H1 (cell line): ENCODE results near the gene PIK3R3. TPM values are rescaled to one million over a fixed set of nuclear protein-coding genes. Genes with fewer than 3 reads are reported as not detected.
A peak's percentile ranks its signal among the peaks of the same experiment; 100 is the strongest.

Source experiments
- CTCF ChIA-PET: fragments of 300-600 bp; sonication (Branson Sonifier 250); formaldehyde crosslinking; loops from one replicate; lab custom pipeline; 2021; ENCODE audit not compliant: partially characterized antibody; lab: Charles Lee
- POLR2A ChIA-PET: fragments of 300-600 bp; sonication (Branson Sonifier 250); formaldehyde crosslinking; loops from one replicate; lab custom pipeline; 2021; ENCODE audit warnings: inconsistent platforms; ENCODE audit not compliant: partially characterized antibody; lab: Charles Lee
- DNase-seq, 2 experiments: peaks; one replicate each; pipeline versions ENCODE4 v3.0.0 to v3.0.0-alpha.2; 2010 to 2022; ENCODE audit warnings: low spot score in 2 of 2, low read depth in 1 of 2, mixed read lengths in 1 of 2
- FAIRE-seq: peaks from 2 replicates; lab custom pipeline; 2011; peaks lifted over from hg19 to GRCh38; lab: Jason Lieb, UNC
- H2AFZ ChIP-seq: 2 replicates; pipeline ENCODE4 v1.8.1; 2012; ENCODE audit warnings: low read length, inconsistent platforms
- H2AK5ac ChIP-seq: 2 replicates; pipeline ENCODE4 v1.6.1; 2013; ENCODE audit warnings: low read depth, low read length
- H2BK120ac ChIP-seq: replicated peaks from 2 replicates; pipeline ENCODE3; 2013; ENCODE audit warnings: low read depth, low read length, inconsistent platforms
- H2BK12ac ChIP-seq: 2 replicates; pipeline ENCODE4 v1.6.1; 2013; ENCODE audit warnings: low read depth, low read length
- H2BK15ac ChIP-seq: 2 replicates; pipeline ENCODE4 v1.6.1; 2013; ENCODE audit warnings: low read length
- H2BK20ac ChIP-seq: 2 replicates; pipeline ENCODE4 v1.6.1; 2013; ENCODE audit warnings: low read length
- H2BK5ac ChIP-seq: 2 replicates; pipeline ENCODE4 v1.6.1; 2013; ENCODE audit warnings: low read depth, low read length
- H3K14ac ChIP-seq: 2 replicates; pipeline ENCODE4 v1.6.1; 2013; ENCODE audit warnings: inconsistent platforms; ENCODE audit not compliant: insufficient read length
- H3K18ac ChIP-seq: 2 replicates; pipeline ENCODE4 v1.6.1; 2013; ENCODE audit warnings: low read length; ENCODE audit errors: extremely low read depth
- H3K23ac ChIP-seq: 2 replicates; pipeline ENCODE4 v1.6.1; 2013; ENCODE audit warnings: inconsistent platforms; ENCODE audit not compliant: insufficient read length
- H3K23me2 ChIP-seq: 2 replicates; pipeline ENCODE4 v1.6.1; 2013; ENCODE audit warnings: low read depth, low read length
- H3K27ac ChIP-seq: 2 replicates; pipeline ENCODE4 v1.6.1; 2011; ENCODE audit warnings: low read depth, low read length, inconsistent platforms
- H3K27me3 ChIP-seq, 4 experiments: replicated peaks in 1 of 4; 1 replicate in 1 of 4; 2 replicates in 3 of 4; pipeline versions ENCODE4 v1.6.1 to v1.8.1; 2011 to 2013; ENCODE audit warnings: low read length in 3 of 4, mild to moderate bottlenecking in 3 of 4, inconsistent platforms in 2 of 4, mixed read lengths in 2 of 4, moderate library complexity in 1 of 4; ENCODE audit not compliant: control insufficient read depth in 3 of 4, insufficient read depth in 3 of 4; ENCODE audit errors: extremely low read depth in 1 of 4
- H3K36me3 ChIP-seq, 4 experiments: 2 replicates each; pipeline versions ENCODE4 v1.6.1 to v1.8.1; 2011 to 2013; ENCODE audit warnings: mild to moderate bottlenecking in 4 of 4, low read length in 3 of 4, moderate library complexity in 2 of 4, control low read depth in 1 of 4, inconsistent platforms in 1 of 4; ENCODE audit not compliant: insufficient read depth in 4 of 4, control insufficient read depth in 2 of 4
- H3K4ac ChIP-seq: replicated peaks from 2 replicates; pipeline ENCODE3; 2013; ENCODE audit warnings: low read length, low read depth, mixed read lengths, inconsistent platforms; ENCODE audit not compliant: insufficient read length
- H3K4me1 ChIP-seq, 4 experiments: replicated peaks in 1 of 4; 1 replicate in 1 of 4; 2 replicates in 3 of 4; pipeline versions ENCODE4 v1.6.1 to v1.8.1; 2011 to 2013; ENCODE audit warnings: low read length in 3 of 4, inconsistent platforms in 2 of 4, mixed read lengths in 1 of 4; ENCODE audit not compliant: insufficient read depth in 4 of 4, control insufficient read depth in 3 of 4
- H3K4me2 ChIP-seq, 2 experiments: 2 replicates each; pipeline versions ENCODE4 v1.6.1 to v1.8.1; 2011 to 2013; ENCODE audit warnings: low read depth in 2 of 2, low read length in 2 of 2, control low read depth in 1 of 2, inconsistent platforms in 1 of 2, mild to moderate bottlenecking in 1 of 2; ENCODE audit not compliant: insufficient read depth in 1 of 2
- H3K4me3 ChIP-seq, 4 experiments: fragments of 200-600, 300-600 bp in 1 of 4; sonication (generic), shearing (Covaris generic), sonication (Bioruptor Twin) in 1 of 4; 2 replicates each; pipeline versions ENCODE4 v1.5.1 to v1.8.1; 2011 to 2016; ENCODE audit warnings: low read length in 4 of 4, low read depth in 3 of 4, control low read depth in 2 of 4, inconsistent platforms in 2 of 4, mild to moderate bottlenecking in 2 of 4, mixed read lengths in 1 of 4, moderate library complexity in 1 of 4; ENCODE audit not compliant: insufficient read depth in 2 of 4; ENCODE audit errors: extremely low read depth in 1 of 4
- H3K56ac ChIP-seq: replicated peaks from 2 replicates; pipeline ENCODE3; 2013; ENCODE audit warnings: low read depth, mild to moderate bottlenecking, mixed read lengths, low read length, inconsistent platforms; ENCODE audit not compliant: insufficient read length
- H3K79me1 ChIP-seq: 2 replicates; pipeline ENCODE4 v1.6.1; 2013; ENCODE audit warnings: low read depth, low read length, control low read depth
- H3K79me2 ChIP-seq, 2 experiments: 2 replicates each; pipeline versions ENCODE4 v1.6.1 to v1.8.1; 2012 to 2013; ENCODE audit warnings: low read length in 2 of 2, mild to moderate bottlenecking in 2 of 2, inconsistent platforms in 1 of 2; ENCODE audit not compliant: insufficient read depth in 2 of 2, control insufficient read depth in 1 of 2
- H3K9ac ChIP-seq, 4 experiments: replicated peaks in 1 of 4; 1 replicate in 1 of 4; 2 replicates in 3 of 4; pipeline versions ENCODE4 v1.6.1 to v1.8.1; 2011 to 2013; ENCODE audit warnings: low read depth in 3 of 4, low read length in 3 of 4, control low read depth in 2 of 4, mild to moderate bottlenecking in 2 of 4, moderate library complexity in 2 of 4, inconsistent platforms in 1 of 4; ENCODE audit errors: extremely low read depth in 1 of 4
- H3K9me3 ChIP-seq, 2 experiments: 2 replicates each; pipeline versions ENCODE4 v1.6.1 to v1.8.1; 2012 to 2013; ENCODE audit warnings: mild to moderate bottlenecking in 2 of 2, moderate library complexity in 2 of 2, control low read depth in 1 of 2, inconsistent platforms in 1 of 2, low read depth in 1 of 2, low read length in 1 of 2, mixed read lengths in 1 of 2; ENCODE audit not compliant: insufficient read depth in 2 of 2
- H4K20me1 ChIP-seq, 2 experiments: replicated peaks in 1 of 2; 2 replicates each; pipeline versions ENCODE3 to v1.8.1; 2011 to 2013; ENCODE audit warnings: inconsistent platforms in 2 of 2, low read length in 2 of 2, mild to moderate bottlenecking in 1 of 2; ENCODE audit not compliant: insufficient read depth in 2 of 2, control insufficient read depth in 1 of 2
- H4K5ac ChIP-seq: 2 replicates; pipeline ENCODE4 v1.6.1; 2013; ENCODE audit warnings: low read length, low read depth, mixed read lengths, inconsistent platforms; ENCODE audit not compliant: insufficient read length
- H4K8ac ChIP-seq: 2 replicates; pipeline ENCODE4 v1.8.0; 2013; ENCODE audit warnings: mild to moderate bottlenecking, moderate library complexity, low read length, inconsistent platforms; ENCODE audit not compliant: insufficient read depth; ENCODE audit errors: extremely low read depth
- H4K91ac ChIP-seq: replicated peaks from 2 replicates; pipeline ENCODE3; 2013; ENCODE audit warnings: low read length, mixed read lengths, inconsistent platforms; ENCODE audit not compliant: insufficient read length
- MAX ChIP-seq: IDR thresholded peaks from 2 replicates; pipeline ENCODE4 v1.6.1; 2012; ENCODE audit warnings: inconsistent platforms
- YY1 ChIP-seq: IDR thresholded peaks from 2 replicates; pipeline ENCODE4 v1.6.1; 2011; ENCODE audit warnings: low read depth, mild to moderate bottlenecking, low read length
- WGBS, 2 experiments: shearing (Covaris generic) in 1 of 2; methylation state at CpG; one replicate each; pipeline versions ENCODE4 v1.1.6 to v1.1.7; 2013 to 2015; ENCODE audit warnings: low lambda C conversion rate in 2 of 2, mixed read lengths in 2 of 2, inconsistent platforms in 1 of 2, low coverage in 1 of 2, missing lambda C conversion rate in 1 of 2; ENCODE audit not compliant: insufficient replicate concordance in 2 of 2, insufficient coverage in 1 of 2, insufficient read length in 1 of 2; ENCODE audit errors: extremely low coverage in 1 of 2, missing lambda C conversion rate in 1 of 2; 5-methylcytosine and 5-hydroxymethylcytosine counted together
- polyA plus RNA-seq, 7 experiments: library from polyadenylated mRNA; depleted of rRNA in 3 of 7; stranded (reverse) in 5 of 7; unstranded in 2 of 7; fragments of >200 nt in 5 of 7; fragments of 200-250 nt in 2 of 7; gene quantifications; 1 replicate in 5 of 7; 2 replicates in 1 of 7; 4 replicates in 1 of 7; pipeline versions ENCODE4 v1.2.1 to v1.2.3, GENCODE V29; 2011 to 2013; ENCODE audit warnings: missing spikeins in 2 of 7, mixed read lengths in 2 of 7
- total RNA-seq: library from RNA; stranded (reverse); fragmentation: NEBNext Ultra II Directional; extraction: Animal tissue kit (Norgen Biotek cat#: 25700); gene quantifications from 2 replicates; pipeline ENCODE4 v1.2.1, GENCODE V29; 2021

PIK3R3 gene
- total and polyA plus RNA-seq, 2 of the 8 experiments (the other 6 are each of a cell fraction or from before 2014, with no cell fraction given): 5.3 to 13.6 TPM

- Histone ChIP-seq H3K79me1 (no peaks in the 10 kb centered on the region; the same call in 1 of the 2 replicates), H3K14ac (no peak overlapping the region), H3K36me3 (no peaks in the 10 kb centered on the region), H3K4ac (no peak overlapping the region), H3K23ac (no peak overlapping the region), H2BK120ac (no peak overlapping the region), H3K79me2 (no peaks in the 10 kb centered on the region), H4K8ac (no peak overlapping the region), H4K91ac (no peak overlapping the region), H3K4me2 (peak overlapping the region in 1 of 2 experiments; percentile 31; a peak in 1 of 4 replicates), H2BK15ac (no peak overlapping the region), H3K27ac (no peak overlapping the region), H2BK20ac (no peak overlapping the region), H3K4me3 (no peak overlapping the region), H3K9me3 (no peaks in the 10 kb centered on the region), H3K4me1 (peaks cover 0 to 3% (median 1%) of the 10 kb centered on the region in 4 experiments; a peak in 4 of 7 replicates), H2BK5ac (no peak overlapping the region), H3K9ac (no peak overlapping the region), H3K23me2 (no peaks in the 10 kb centered on the region), H3K18ac (no peak overlapping the region), H4K20me1 (peaks cover 1 to 3% of the 10 kb centered on the region in 2 experiments), H3K27me3 (no peaks in the 10 kb centered on the region), H2BK12ac (no peak overlapping the region), H3K56ac (no peak overlapping the region), H4K5ac (no peak overlapping the region), H2AFZ (no peak overlapping the region), H2AK5ac (no peak overlapping the region)
- POLR2A ChIA-PET: interaction anchor here (1.0 kb wide), 1 partner anchor 17 kb away, joined by 4 read pairs; the partner anchor contains the start of gene PIK3R3
- CTCF ChIA-PET: interaction anchor here (1.0 to 1.1 kb wide), 2 partner anchors 25 to 77 kb away, joined by 3 to 4 read pairs; no protein-coding TSS in a partner anchor
- 86% methylated on average over 2 of the region's 2 CpGs; no CpG with 5 or more reads in 1 of the 2 experiments for WGBS, 2 experiments
- FAIRE-seq: no peak
- TF ChIP-seq MAX (no peak), YY1 (peak; percentile 60; the same call in 1 of the 2 replicates)
- no peak for DNase-seq
Observed at GRCh38 chr1:46114925-46115603, 17.4 kb downstream of the PIK3R3 start.
